HCT116 (cell line): ENCODE results near the gene DHX15. TPM values are rescaled to one million over a fixed set of nuclear protein-coding genes. Genes with fewer than 3 reads are reported as not detected.

Experiments
- ATAC-seq: fragments of 200-7000 bp; cut with Tn5 transposase; 2 replicates; pipeline ENCODE4 v1.9.1; 2020; ENCODE audit warnings: mild to moderate bottlenecking, moderate library complexity
- BruUV-seq: library from RNA; stranded (reverse); fragments of 400-500 nt; replicated peaks from 2 replicates; lab custom pipeline; 2021; lab: Mats Ljungman, UMichigan
- CTCF ChIA-PET: fragments of 300-600 bp; sonication (Branson Sonifier 250); formaldehyde crosslinking; loops from one replicate; lab custom pipeline; 2021; ENCODE audit warnings: antibody characterized with exemption; lab: Charles Lee
- POLR2A ChIA-PET: fragments of 300-600, 350-600 bp; sonication (Branson Sonifier 250); formaldehyde crosslinking; loops from one replicate; lab custom pipeline; 2021; ENCODE audit warnings: antibody characterized with exemption; lab: Charles Lee
- RAD21 ChIA-PET, 2 experiments: fragments of 300-600 bp; sonication (Branson Sonifier 250); formaldehyde crosslinking; loops; one replicate each; lab custom pipeline; 2023; ENCODE audit warnings: low total read pairs in 2 of 2; ENCODE audit not compliant: uncharacterized antibody in 2 of 2, unreplicated experiment in 2 of 2, low non-redundant PET in 1 of 2; lab: Charles Lee
- DNase-seq: peaks from one replicate; pipeline ENCODE4 v3.0.0-alpha.2; 2010; ENCODE audit warnings: low read depth, low spot score
- H2AFZ ChIP-seq: fragments of 200-600 bp; shearing (Covaris generic), sonication (generic); 2 replicates; pipeline ENCODE4 v1.6.1; 2017; ENCODE audit warnings: low read depth, mixed run types, mixed read lengths, antibody characterized with exemption, low read length; ENCODE audit not compliant: poor library complexity, severe bottlenecking
- H3K27ac ChIP-seq: 2 replicates; pipeline ENCODE4 v1.5.1; 2012; ENCODE audit warnings: low read depth, low read length
- H3K27me3 ChIP-seq: fragments of 200-600 bp; sonication (generic); 2 replicates; pipeline ENCODE4 v1.6.1; 2016; ENCODE audit warnings: mixed run types, low read length, mixed read lengths; ENCODE audit not compliant: insufficient read depth
- H3K36me3 ChIP-seq, 2 experiments: fragments of 200-500 bp in 1 of 2; fragments of 200-600 bp in 1 of 2; sonication (Bioruptor generic) in 1 of 2; sonication (generic) in 1 of 2; 2 replicates each; pipeline versions ENCODE4 v1.5.1 to v1.6.1; 2014 to 2016; ENCODE audit warnings: low read length in 2 of 2, inconsistent platforms in 1 of 2, mixed read lengths in 1 of 2, mixed run types in 1 of 2; ENCODE audit not compliant: insufficient read depth in 2 of 2, control insufficient read depth in 1 of 2
- H3K4me1 ChIP-seq, 2 experiments: fragments of 200-600 bp in 1 of 2; sonication (generic) in 1 of 2; 2 replicates each; pipeline versions ENCODE4 v1.5.1 to v1.6.1; 2012 to 2017; ENCODE audit warnings: low read length in 2 of 2, inconsistent platforms in 1 of 2, mild to moderate bottlenecking in 1 of 2, mixed read lengths in 1 of 2, mixed run types in 1 of 2, moderate library complexity in 1 of 2; ENCODE audit not compliant: insufficient read depth in 2 of 2, control insufficient read depth in 1 of 2
- H3K4me2 ChIP-seq: fragments of 200-600 bp; sonication (generic); 2 replicates; pipeline ENCODE4 v1.6.1; 2017; ENCODE audit warnings: mixed run types, low read length, mixed read lengths
- H3K4me3 ChIP-seq, 2 experiments: fragments of 200-600 bp in 1 of 2; sonication (generic) in 1 of 2; replicated peaks in 1 of 2; 2 replicates each; pipeline ENCODE4 v1.5.1; 2011 to 2016; ENCODE audit warnings: low read length in 2 of 2, control low read depth in 1 of 2, low read depth in 1 of 2, mild to moderate bottlenecking in 1 of 2, mixed read lengths in 1 of 2, mixed run types in 1 of 2
- H3K79me2 ChIP-seq: fragments of 200-600 bp; sonication (generic); 2 replicates; pipeline ENCODE4 v1.6.1; 2017; ENCODE audit warnings: mild to moderate bottlenecking, mixed run types, low read length, moderate library complexity, mixed read lengths; ENCODE audit not compliant: insufficient read depth
- H3K9ac ChIP-seq: fragments of 200-600 bp; sonication (generic); 2 replicates; pipeline ENCODE4 v1.6.1; 2016; ENCODE audit warnings: low read length, mixed read lengths
- H3K9me2 ChIP-seq: fragments of 200-600 bp; sonication (generic), shearing (Covaris generic); 2 replicates; pipeline ENCODE4 v1.6.1; 2017; ENCODE audit warnings: mixed run types, mild to moderate bottlenecking, moderate library complexity; ENCODE audit not compliant: insufficient read depth
- H3K9me3 ChIP-seq, 2 experiments: fragments of 200-500 bp in 1 of 2; fragments of 200-600 bp in 1 of 2; sonication (Bioruptor generic) in 1 of 2; sonication (generic) in 1 of 2; 2 replicates each; pipeline ENCODE4 v1.6.1; 2014 to 2017; ENCODE audit warnings: low read length in 2 of 2, mixed read lengths in 2 of 2, inconsistent platforms in 1 of 2, low read depth in 1 of 2, mild to moderate bottlenecking in 1 of 2, mixed run types in 1 of 2, moderate library complexity in 1 of 2; ENCODE audit not compliant: control insufficient read depth in 1 of 2, insufficient read depth in 1 of 2
- H4K20me1 ChIP-seq: fragments of 200-600 bp; sonication (generic), shearing (Covaris generic); 2 replicates; pipeline ENCODE4 v1.6.1; 2017; ENCODE audit warnings: mixed run types, mild to moderate bottlenecking, moderate library complexity; ENCODE audit not compliant: insufficient read depth
- CBX3 ChIP-seq: IDR thresholded peaks from 2 replicates; pipeline ENCODE4 v1.6.1; 2012; ENCODE audit warnings: low read depth
- CEBPB ChIP-seq: IDR thresholded peaks from 2 replicates; pipeline ENCODE4 v1.6.1; 2012; ENCODE audit warnings: low read depth
- CTCF ChIP-seq, 3 experiments: fragments of 200-600 bp in 1 of 3; sonication (generic) in 1 of 3; IDR thresholded peaks in 2 of 3; conservative IDR thresholded peaks in 1 of 3; 2 replicates each; pipeline ENCODE4 v1.5.1; 2012 to 2017; ENCODE audit warnings: low read depth in 2 of 3, low read length in 2 of 3, antibody characterized with exemption in 1 of 3, borderline replicate concordance in 1 of 3, control low read depth in 1 of 3, mild to moderate bottlenecking in 1 of 3, mixed read lengths in 1 of 3, mixed run types in 1 of 3, moderate library complexity in 1 of 3; ENCODE audit not compliant: insufficient read depth in 1 of 3
- EGR1 ChIP-seq: IDR thresholded peaks from 2 replicates; pipeline ENCODE4 v1.6.1; 2012; ENCODE audit warnings: low read depth
- ELF1 ChIP-seq: IDR thresholded peaks from 2 replicates; pipeline ENCODE4 v1.6.1; 2012; ENCODE audit warnings: low read depth, borderline replicate concordance
- EZH2phosphoT487 ChIP-seq: fragments of 200-600 bp; IDR thresholded peaks from 2 replicates; pipeline ENCODE4 v1.6.1; 2018; ENCODE audit warnings: antibody characterized with exemption, borderline replicate concordance
- JUND ChIP-seq: IDR thresholded peaks from 2 replicates; pipeline ENCODE4 v1.6.1; 2012
- SIN3A ChIP-seq: IDR thresholded peaks from 2 replicates; pipeline ENCODE4 v1.6.1; 2012; ENCODE audit warnings: low read depth
- SRF ChIP-seq: IDR thresholded peaks from 2 replicates; pipeline ENCODE4 v1.6.1; 2012; ENCODE audit warnings: low read depth
- ZBTB33 ChIP-seq: IDR thresholded peaks from 2 replicates; pipeline ENCODE4 v1.6.1; 2011; ENCODE audit warnings: mild to moderate bottlenecking, low read length, moderate library complexity; ENCODE audit not compliant: insufficient replicate concordance; ENCODE audit errors: extremely low read depth
- intact Hi-C: fragments of 100-400 bp; cut with micrococcal nuclease; formaldehyde crosslinking; loops from 2 replicates; pipeline ENCODE4 v1.10.0; 2022
- total RNA-seq: library from RNA; stranded (reverse); gene quantifications from one replicate; pipeline ENCODE4 v1.2.1, GENCODE V29; 2021; ENCODE audit not compliant: unreplicated experiment

The DHX15 gene
- total RNA-seq, 1 experiment from 2014 or later, result 195 TPM

GRCh38 chr4:24559889-24560288 lies 24.5 kb downstream of the DHX15 start:
- Histone ChIP-seq H3K27me3 (no peaks in the 10 kb centered on the region), H3K9me3 (no peaks in the 10 kb centered on the region), H3K9ac (no peak overlapping the region), H3K27ac (no peak overlapping the region), H4K20me1 (peaks cover 87% of the 10 kb centered on the region), H3K4me3 (no peak overlapping the region), H3K4me1 (peaks cover 0 to 2% of the 10 kb centered on the region in 2 experiments; a peak in 1 of 4 replicates), H3K9me2 (no peaks in the 10 kb centered on the region), H3K36me3 (peaks cover 4 to 13% of the 10 kb centered on the region in 2 experiments; a peak in 3 of 4 replicates), H2AFZ (no peak overlapping the region), H3K79me2 (peaks cover 100% of the 10 kb centered on the region), H3K4me2 (no peak overlapping the region)
- ChIA-PET CTCF (interaction anchor here (2.6 kb wide), 1 partner anchor 8 kb away, joined by 8 read pairs; no protein-coding TSS in a partner anchor), POLR2A (no interaction called here), RAD21 (no interaction called here)
- BruUV-seq, result no TSS peak
- DNase-seq (no peak), ATAC-seq (no peak)
- TF ChIP-seq SRF (no peak), CBX3 (no peak), CEBPB (no peak), ZBTB33 (no peak), CTCF (IDR thresholded peaks at IDR 0.05 in 2 of 3, conservative IDR thresholded peaks at IDR 0.05 in 1 of 3; ENCODE audit: borderline replicate concordance in 1 of 3, insufficient read depth in 1 of 3, low read depth in 2 of 3, low read length in 2 of 3) (no peak), ELF1 (no peak), EZH2phosphoT487 (no peak), EGR1 (no peak), JUND (no peak), SIN3A (no peak)
- intact Hi-C loops, result no loop called here
